ENCODE data around the gene HELT. TPM values are rescaled to one million over a fixed set of nuclear protein-coding genes. Genes with fewer than 3 reads are reported as not detected.
"Not testable (repeated sequence)": the region's sequence is repeated elsewhere in the genome, so short reads cannot be mapped to it uniquely, and the experiment has no call there.

Gene HELT
- total RNA-seq, 1 experiment from 2014 or later, result not detected

DNA sequence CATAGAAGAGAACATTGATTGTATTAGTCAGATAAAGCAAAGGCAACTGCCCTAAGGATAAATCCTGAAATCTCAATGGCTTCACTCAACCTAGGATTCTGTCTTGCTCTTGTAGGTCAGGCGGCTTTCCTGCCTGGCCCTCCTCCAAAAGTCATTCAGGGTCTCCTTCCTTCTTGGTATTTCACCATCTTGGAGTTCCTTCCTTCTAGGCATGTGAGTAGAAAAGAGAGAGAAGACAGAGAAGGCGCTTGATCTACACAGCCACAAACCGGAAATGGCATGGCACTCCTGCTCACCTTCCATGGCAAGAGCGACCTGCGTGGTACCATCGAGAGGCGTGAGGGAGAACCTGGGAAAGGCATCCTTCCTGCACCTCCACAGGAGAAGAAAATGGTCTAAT lies 45.3 kb upstream of the HELT start:
- TF ChIP-seq EZH2 (IDR thresholded peaks at IDR 0.05; ENCODE audit: low read length, unreplicated experiment), result no peak
- TF ChIP-seq, protein P1, sequence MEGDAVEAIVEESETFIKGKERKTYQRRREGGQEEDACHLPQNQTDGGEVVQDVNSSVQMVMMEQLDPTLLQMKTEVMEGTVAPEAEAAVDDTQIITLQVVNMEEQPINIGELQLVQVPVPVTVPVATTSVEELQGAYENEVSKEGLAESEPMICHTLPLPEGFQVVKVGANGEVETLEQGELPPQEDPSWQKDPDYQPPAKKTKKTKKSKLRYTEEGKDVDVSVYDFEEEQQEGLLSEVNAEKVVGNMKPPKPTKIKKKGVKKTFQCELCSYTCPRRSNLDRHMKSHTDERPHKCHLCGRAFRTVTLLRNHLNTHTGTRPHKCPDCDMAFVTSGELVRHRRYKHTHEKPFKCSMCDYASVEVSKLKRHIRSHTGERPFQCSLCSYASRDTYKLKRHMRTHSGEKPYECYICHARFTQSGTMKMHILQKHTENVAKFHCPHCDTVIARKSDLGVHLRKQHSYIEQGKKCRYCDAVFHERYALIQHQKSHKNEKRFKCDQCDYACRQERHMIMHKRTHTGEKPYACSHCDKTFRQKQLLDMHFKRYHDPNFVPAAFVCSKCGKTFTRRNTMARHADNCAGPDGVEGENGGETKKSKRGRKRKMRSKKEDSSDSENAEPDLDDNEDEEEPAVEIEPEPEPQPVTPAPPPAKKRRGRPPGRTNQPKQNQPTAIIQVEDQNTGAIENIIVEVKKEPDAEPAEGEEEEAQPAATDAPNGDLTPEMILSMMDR (conservative IDR thresholded peaks at IDR 0.05; ENCODE audit: low read depth, low read length), result no peak
- no peak for TF ChIP-seq EZH2phosphoT487 (IDR thresholded peaks at IDR 0.05; ENCODE audit: borderline replicate concordance, low read length)
- no peaks in the 10 kb centered on the region for H3K27me3 ChIP-seq (ENCODE audit: low read length)
- H3K9ac ChIP-seq (ENCODE audit: low read length), result no peak overlapping the region
- BruUV-seq (replicated peaks), result no TSS peak
- no peaks in the 10 kb centered on the region for H3K79me2 ChIP-seq (ENCODE audit: low read length)
- no peaks in the 10 kb centered on the region for H3F3A ChIP-seq (ENCODE audit: low read length, unreplicated experiment)
- no peaks in the 10 kb centered on the region for H3K9me3 ChIP-seq (ENCODE audit: low read length)
- no peaks in the 10 kb centered on the region for H3K36me3 ChIP-seq (ENCODE audit: low read depth, low read length)
- no peak overlapping the region for H3K4me3 ChIP-seq (ENCODE audit: low read length)
- H3K4me2 ChIP-seq (ENCODE audit: low read length), result no peak overlapping the region
- no peak overlapping the region for H3K27ac ChIP-seq (ENCODE audit: low read length)
- no peak overlapping the region for H2AFZ ChIP-seq (ENCODE audit: low read length)
- DNase-seq (no peak), ATAC-seq (no peak)
- intact Hi-C loops (cut with micrococcal nuclease), result no loop called here
- H4K20me1 ChIP-seq (ENCODE audit: low read length), result no peaks in the 10 kb centered on the region
- H3K4me1 ChIP-seq (ENCODE audit: insufficient read depth, low read length), result peaks cover 12% of the 10 kb centered on the region
- CTCF ChIA-PET, result no interaction called here
- POLR2A ChIA-PET (ENCODE audit: unreplicated experiment), result no interaction called here
- H3K9me2 ChIP-seq (replicated peaks; ENCODE audit: low read length), result no peaks in the 10 kb centered on the region

GRCh38 chr4:184976348-184976747 lies 41.9 kb upstream of the HELT start:
- H3K27me3 ChIP-seq (ENCODE audit: low read length); H3K4me2 ChIP-seq (ENCODE audit: low read length); POLR2A ChIA-PET (ENCODE audit: unreplicated experiment); ATAC-seq; intact Hi-C loops (cut with micrococcal nuclease); H2AFZ ChIP-seq (ENCODE audit: low read length); H3K9ac ChIP-seq (ENCODE audit: low read length); H3K27ac ChIP-seq (ENCODE audit: low read length); H3K9me2 ChIP-seq (replicated peaks; ENCODE audit: low read length); H3K9me3 ChIP-seq (ENCODE audit: low read length); H3K79me2 ChIP-seq (ENCODE audit: low read length); DNase-seq; H3K36me3 ChIP-seq (ENCODE audit: low read depth, low read length); H3K4me3 ChIP-seq (ENCODE audit: low read length); BruUV-seq (replicated peaks); H4K20me1 ChIP-seq (ENCODE audit: low read length); CTCF ChIA-PET; H3F3A ChIP-seq (ENCODE audit: low read length, unreplicated experiment): not testable (repeated sequence)
- H3K4me1 ChIP-seq (ENCODE audit: insufficient read depth, low read length), result peaks cover 14% of the 10 kb centered on the region

DNA sequence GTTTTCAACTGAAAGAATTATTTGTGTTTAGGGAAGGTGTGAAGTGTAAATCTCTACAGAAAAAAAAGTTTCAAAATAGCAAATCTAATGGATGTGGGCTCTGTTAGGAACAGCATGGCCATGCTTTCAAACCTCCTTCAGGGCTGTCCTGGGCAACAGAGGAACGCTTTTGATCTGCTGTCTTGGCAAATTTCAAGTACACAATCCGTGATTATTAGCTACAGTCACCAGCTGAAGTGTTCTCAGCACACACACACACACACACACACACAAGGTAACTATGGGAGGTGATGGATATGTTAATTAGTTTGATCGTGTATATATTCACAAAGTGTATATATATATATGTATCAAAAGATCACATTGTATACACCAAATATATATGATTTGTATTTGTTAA lies 40.5 kb upstream of the HELT start:
- DNase-seq, result no peak
- Histone ChIP-seq H3K79me2 (ENCODE audit: low read length) (no peaks in the 10 kb centered on the region), H3F3A (ENCODE audit: low read length, unreplicated experiment) (no peaks in the 10 kb centered on the region), H3K9me2 (replicated peaks; ENCODE audit: low read length) (no peaks in the 10 kb centered on the region), H3K4me3 (ENCODE audit: low read length) (no peak overlapping the region), H3K4me1 (ENCODE audit: insufficient read depth, low read length) (peaks cover 14% of the 10 kb centered on the region), H3K9me3 (ENCODE audit: low read length) (no peaks in the 10 kb centered on the region), H3K4me2 (ENCODE audit: low read length) (no peak overlapping the region), H3K9ac (ENCODE audit: low read length) (no peak overlapping the region), H3K36me3 (ENCODE audit: low read depth, low read length) (no peaks in the 10 kb centered on the region), H4K20me1 (ENCODE audit: low read length) (no peaks in the 10 kb centered on the region), H3K27ac (ENCODE audit: low read length) (no peak overlapping the region), H2AFZ (ENCODE audit: low read length) (no peak overlapping the region), H3K27me3 (ENCODE audit: low read length) (no peaks in the 10 kb centered on the region)
- intact Hi-C loops (cut with micrococcal nuclease), result no loop called here
- ChIA-PET POLR2A (ENCODE audit: unreplicated experiment) (no interaction called here), CTCF (no interaction called here)
- TF ChIP-seq EZH2phosphoT487 (IDR thresholded peaks at IDR 0.05; ENCODE audit: borderline replicate concordance, low read length), result no peak
- no peak for TF ChIP-seq EZH2 (IDR thresholded peaks at IDR 0.05; ENCODE audit: low read length, unreplicated experiment)
- TF ChIP-seq, protein P1 (conservative IDR thresholded peaks at IDR 0.05; ENCODE audit: low read depth, low read length), result no peak
- no TSS peak for BruUV-seq (replicated peaks)
- no peak for ATAC-seq
